GM18511 (cell line): ENCODE results near the gene VRK1.
"Not testable (repeated sequence)": the region's sequence is repeated elsewhere in the genome, so short reads cannot be mapped to it uniquely, and the experiment has no call there.

ENCODE experiments used
- ATAC-seq: cut with Tn5 transposase; IDR thresholded peaks from one replicate; pipeline ENCODE4 v1.9.1; 2021; ENCODE audit warnings: mild to moderate bottlenecking, moderate library complexity; ENCODE audit not compliant: unreplicated experiment

The VRK1 gene

DNA sequence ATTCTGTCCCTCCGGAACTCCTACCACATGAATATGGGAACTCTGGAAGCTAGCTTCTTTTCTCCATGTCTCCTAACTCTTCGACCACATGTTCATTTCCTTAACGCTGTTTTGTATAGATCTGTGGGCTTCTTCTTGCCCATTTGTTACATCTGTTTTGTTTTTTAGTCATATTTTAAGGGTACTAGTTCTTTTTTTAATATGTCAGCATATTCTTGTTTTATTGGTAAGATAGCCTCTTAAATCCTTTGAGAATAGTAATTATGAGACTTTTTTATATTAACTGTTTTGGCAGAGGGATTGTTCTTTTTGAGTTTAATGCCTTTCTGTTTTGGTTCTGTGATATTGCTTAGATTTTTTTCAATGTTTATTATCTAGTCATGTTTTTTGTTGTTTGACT, 70.5 kb downstream of the VRK1 start:
- no peak for ATAC-seq

- ATAC-seq: no peak
Observed at GRCh38 chr14:96874127-96874526, 76.9 kb downstream of the VRK1 start.

GRCh38 chr14:96876747-96877146, 79.6 kb downstream of the VRK1 start:
- no peak for ATAC-seq

- peak; percentile 86 for ATAC-seq
Observed at GRCh38 chr14:96881713-96882112, 84.5 kb downstream of the VRK1 start.

DNA sequence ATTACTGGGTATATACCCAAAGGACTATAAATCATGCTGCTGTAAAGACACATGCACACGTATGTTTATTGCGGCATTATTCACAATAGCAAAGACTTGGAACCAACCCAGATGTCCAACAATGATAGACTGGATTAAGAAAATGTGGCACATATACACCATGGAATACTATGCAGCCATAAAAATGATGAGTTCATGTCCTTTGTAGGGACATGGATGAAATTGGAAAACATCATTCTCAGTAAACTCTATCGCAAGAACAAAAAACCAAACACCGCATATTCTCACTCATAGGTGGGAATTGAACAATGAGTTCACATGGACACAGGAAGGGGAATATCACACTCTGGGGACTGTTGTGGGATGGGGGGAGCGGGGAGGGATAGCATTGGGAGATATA, 86.8 kb downstream of the VRK1 start:
- not testable (repeated sequence) for ATAC-seq

- peak; percentile 87 for ATAC-seq
Observed at GRCh38 chr14:96888158-96888557, 91.0 kb downstream of the VRK1 start.

DNA sequence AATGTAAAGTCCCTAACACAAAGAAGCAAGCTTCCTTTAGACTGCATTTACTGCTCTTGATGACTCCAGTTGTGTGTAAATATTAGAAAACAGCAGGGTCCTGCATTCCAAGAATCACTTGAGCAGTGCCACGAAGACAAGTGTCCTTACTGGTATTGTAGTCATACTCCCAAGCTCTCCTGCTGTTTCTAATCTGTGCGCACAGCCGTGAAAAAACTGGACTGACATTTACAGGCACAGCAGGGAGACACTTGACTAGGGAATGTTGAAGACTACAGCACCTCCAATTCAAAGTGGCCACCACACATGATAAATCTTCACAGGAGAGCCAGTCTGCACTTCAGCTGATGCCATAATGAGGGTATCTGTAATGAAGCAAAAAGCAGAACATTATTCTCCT, 91.4 kb downstream of the VRK1 start:
- no peak for ATAC-seq

DNA sequence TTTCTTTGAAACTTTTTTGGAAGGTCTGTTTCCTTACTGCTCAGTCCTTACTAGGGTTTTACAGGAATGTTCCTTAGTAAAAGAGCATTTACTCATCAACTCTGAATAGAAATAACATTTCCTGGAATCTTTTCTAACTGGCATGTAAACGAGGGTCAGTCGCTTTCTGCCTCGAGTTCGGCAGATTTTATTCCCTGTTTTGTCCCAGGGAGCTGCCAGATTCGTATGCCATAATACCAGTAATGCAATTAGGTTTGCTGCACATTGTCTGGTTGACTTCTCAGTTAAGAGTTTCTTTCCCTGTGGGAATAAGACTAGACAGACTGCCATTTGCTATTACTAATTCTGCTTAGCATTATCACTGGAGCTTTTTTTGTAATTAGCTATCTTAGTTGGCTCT, 91.9 kb downstream of the VRK1 start:
- ATAC-seq: no peak

- ATAC-seq: no peak
Observed at GRCh38 chr14:96893966-96894622, 96.9 kb downstream of the VRK1 start.

DNA sequence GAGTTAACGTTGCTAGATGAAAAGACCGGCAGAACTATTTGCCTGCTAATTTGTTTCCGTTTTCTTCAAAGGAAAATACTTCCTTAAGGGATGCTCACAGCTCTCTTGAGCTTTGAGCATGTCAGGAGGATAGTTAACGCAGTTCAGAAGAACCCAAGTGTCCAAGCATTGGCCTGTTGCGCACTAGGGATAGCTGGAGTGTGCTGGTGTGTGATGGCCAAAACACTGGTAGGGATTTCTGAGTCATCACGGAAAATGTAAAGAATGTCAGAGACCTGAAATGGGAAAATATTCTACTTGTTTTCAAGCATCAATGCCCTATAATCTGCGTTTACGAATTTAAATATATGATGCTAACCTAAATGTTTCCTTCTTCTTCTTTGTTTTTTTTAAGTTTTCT, 97.8 kb downstream of the VRK1 start:
- no peak for ATAC-seq

GRCh38 chr14:96895658-96896271, 98.6 kb downstream of the VRK1 start:
- ATAC-seq: peak; percentile 89

GRCh38 chr14:96897184-96897583, 100.0 kb downstream of the VRK1 start:
- ATAC-seq: no peak

DNA sequence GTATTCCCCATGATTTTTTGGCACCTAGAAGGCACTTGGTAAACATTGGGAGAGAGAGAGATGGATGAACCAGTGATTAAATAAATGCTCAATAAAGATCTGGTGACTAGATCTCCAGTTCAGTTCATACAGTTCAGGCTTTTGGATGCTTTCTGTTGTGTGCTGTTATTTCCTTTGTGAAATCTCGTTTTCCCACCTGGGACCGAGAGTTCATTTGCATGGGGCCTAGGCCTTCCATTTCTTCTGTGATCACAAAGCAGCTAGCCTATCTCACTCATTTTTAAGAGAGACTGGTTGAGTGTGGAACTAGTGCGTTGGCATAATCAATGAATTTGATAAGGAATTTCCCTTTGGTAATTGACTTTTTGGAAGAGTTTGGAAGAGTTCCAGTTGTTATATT, 104.0 kb downstream of the VRK1 start:
- ATAC-seq: peak; percentile 81

GRCh38 chr14:96902004-96902403, 104.8 kb downstream of the VRK1 start:
- no peak for ATAC-seq

- ATAC-seq: no peak
Observed at GRCh38 chr14:96903444-96904023, 106.4 kb downstream of the VRK1 start.

GRCh38 chr14:96904201-96904600, 107.0 kb downstream of the VRK1 start:
- no peak for ATAC-seq

- no peak for ATAC-seq
Observed at GRCh38 chr14:96905065-96905464, 107.9 kb downstream of the VRK1 start.

DNA sequence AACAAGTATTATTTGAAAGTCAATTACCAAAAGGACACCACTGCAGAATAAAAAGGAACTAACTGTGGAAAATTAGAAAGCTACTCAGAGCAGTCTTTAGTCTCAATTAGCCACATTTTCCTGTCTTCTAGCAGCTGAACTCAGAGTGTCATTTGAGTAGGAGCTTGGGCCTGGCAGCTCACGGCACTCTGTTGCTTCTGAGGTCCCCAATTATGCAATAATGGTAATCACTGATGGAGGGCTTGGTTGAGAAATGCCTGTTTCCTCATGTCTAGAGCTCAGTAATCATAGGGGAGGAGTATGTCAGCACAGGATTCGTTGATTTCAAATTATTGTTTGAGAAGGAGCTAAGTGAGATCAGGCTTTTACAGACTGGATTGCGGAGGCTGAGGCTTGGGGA, 108.6 kb downstream of the VRK1 start:
- no peak for ATAC-seq

GRCh38 chr14:96906434-96906833, 109.3 kb downstream of the VRK1 start:
- no peak for ATAC-seq

DNA sequence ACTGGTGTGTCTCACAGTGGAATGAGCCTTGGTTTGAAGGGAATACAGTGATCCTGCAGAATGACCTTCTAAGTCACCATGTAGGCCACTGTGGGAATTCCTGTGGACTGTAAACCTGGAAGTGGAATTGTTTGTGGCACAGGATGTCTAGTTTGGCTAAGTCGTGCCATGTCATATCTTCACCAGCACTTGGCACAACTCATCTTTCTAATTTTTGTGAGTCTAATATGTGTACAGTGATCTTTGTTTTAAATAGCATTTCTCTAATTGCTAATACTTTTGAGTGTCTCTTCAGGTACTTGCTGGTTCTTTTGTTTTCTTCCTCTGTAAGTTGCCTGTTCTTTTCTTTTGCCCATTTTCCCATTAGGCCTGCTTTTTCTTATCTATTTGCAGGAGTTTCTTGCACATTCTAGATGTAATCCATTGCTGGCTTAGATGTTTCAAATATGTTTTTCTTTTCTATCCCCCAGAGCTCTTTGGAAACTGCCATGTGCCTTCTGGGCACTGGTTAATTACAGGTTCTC, 112.7 kb downstream of the VRK1 start:
- ATAC-seq: no peak

DNA sequence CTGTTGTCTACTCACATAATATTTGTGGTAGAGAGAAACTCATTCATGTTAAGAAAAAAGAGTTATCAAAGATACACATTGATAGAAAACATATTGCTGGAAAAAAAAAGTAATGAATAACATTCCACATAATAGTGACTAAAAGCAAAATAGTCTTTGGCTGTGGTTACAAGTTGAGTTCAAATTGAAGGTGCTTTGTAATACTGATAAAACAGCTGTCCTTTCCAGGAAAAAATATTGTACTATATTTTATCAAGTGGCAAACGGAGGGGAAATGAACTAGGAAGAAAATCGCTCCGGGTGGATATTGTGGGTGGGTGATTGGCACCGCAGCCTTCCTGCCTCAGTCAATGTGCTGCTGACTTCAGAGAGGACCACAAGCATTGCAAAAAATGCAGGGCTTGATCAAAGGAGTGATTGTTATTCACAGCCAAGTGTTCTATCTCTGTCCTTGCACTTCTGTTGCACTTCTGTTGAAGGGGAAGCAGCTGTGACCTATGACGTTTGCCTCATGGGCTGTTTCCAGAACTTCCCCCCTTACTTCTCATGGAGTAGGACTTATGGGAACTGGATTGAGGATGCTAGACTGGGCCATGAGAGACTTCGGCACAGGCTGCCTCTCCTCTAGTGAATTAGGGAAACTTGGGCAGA, 114.4 kb downstream of the VRK1 start:
- ATAC-seq: no peak
